Testis (tissue), 2 donors: ENCODE results near the gene TP73.

Experiments used
- POLR2A ChIP-seq: fragments of 450-650 bp; IDR thresholded peaks from one replicate; pipeline ENCODE4 v1.6.1; 2017; ENCODE audit warnings: antibody characterized with exemption, mild to moderate bottlenecking, moderate library complexity
- TF ChIP-seq, protein P1 (sequence below), 3 experiments: fragments of 450-650 bp in 2 of 3; fragments of 200-600 bp in 1 of 3; sonication (generic) in 1 of 3; IDR thresholded peaks; one replicate each; pipeline ENCODE4 v1.5.1; 2016 to 2019; ENCODE audit warnings: antibody characterized with exemption in 3 of 3, mild to moderate bottlenecking in 2 of 3, moderate library complexity in 1 of 3

DNA sequence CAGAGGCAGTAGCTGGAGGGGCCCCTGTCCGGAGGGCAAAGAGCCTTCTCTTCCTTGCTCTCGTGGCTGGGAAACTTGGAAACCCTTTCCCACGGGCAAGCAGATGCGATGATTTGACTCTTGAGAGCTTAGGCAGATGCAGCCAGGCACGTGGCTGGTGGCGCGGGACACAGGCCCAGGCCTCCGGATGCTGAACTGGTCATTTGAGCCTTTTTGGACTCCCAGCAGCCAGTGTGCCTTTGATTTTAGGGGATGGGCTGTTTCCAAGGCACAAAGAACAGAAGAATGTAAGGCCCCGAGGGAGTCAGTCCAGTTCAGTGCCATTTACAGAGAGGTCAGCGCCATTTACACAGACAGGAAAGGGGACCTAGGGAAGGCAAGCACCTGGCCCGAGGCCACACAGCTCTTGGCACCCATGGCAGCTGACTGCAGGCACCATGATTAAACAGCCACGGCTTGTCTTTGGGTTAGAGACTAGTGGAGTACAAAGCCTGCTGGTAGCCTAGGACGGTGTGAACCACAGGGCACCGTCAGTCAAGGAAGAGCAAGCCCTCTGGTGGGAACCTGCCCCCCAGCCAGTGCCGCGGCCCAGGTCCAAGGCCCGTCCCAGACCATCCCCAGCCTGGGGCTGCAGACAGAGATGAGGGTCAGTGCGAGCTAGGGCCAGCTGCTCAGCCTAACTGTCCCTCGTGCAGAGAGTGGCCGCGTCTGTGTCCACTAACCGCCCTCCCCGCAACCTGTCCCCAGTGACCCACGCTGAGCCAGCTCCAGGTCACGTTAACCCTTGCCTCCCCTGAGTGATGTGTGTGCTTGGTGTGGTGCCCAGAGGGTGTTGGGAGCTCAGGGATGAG is 79.5 kb downstream of the TP73 start:
- TF ChIP-seq POLR2A = no peak
- TF ChIP-seq, protein P1, sequence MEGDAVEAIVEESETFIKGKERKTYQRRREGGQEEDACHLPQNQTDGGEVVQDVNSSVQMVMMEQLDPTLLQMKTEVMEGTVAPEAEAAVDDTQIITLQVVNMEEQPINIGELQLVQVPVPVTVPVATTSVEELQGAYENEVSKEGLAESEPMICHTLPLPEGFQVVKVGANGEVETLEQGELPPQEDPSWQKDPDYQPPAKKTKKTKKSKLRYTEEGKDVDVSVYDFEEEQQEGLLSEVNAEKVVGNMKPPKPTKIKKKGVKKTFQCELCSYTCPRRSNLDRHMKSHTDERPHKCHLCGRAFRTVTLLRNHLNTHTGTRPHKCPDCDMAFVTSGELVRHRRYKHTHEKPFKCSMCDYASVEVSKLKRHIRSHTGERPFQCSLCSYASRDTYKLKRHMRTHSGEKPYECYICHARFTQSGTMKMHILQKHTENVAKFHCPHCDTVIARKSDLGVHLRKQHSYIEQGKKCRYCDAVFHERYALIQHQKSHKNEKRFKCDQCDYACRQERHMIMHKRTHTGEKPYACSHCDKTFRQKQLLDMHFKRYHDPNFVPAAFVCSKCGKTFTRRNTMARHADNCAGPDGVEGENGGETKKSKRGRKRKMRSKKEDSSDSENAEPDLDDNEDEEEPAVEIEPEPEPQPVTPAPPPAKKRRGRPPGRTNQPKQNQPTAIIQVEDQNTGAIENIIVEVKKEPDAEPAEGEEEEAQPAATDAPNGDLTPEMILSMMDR (IDR thresholded peaks at IDR 0.05) = no peak
